Osteocyte (in vitro differentiated cells): ENCODE measurements around the gene WDR49. TPM values are rescaled to one million over a fixed set of nuclear protein-coding genes. Genes with fewer than 3 reads are reported as not detected.

Source experiments
- DNase-seq: peaks from one replicate; pipeline ENCODE4 v3.0.0; 2021; ENCODE audit warnings: mixed read lengths; ENCODE audit not compliant: unreplicated experiment; ENCODE audit errors: extremely low spot score
- H3K27ac Mint-ChIP-seq: one replicate; pipeline ENCODE4 v1.8.0; 2021; ENCODE audit warnings: mild to moderate bottlenecking, mixed read lengths; ENCODE audit not compliant: unreplicated experiment
- H3K27me3 Mint-ChIP-seq: one replicate; pipeline ENCODE4 v1.8.0; 2021; ENCODE audit warnings: mixed read lengths; ENCODE audit not compliant: unreplicated experiment
- H3K36me3 Mint-ChIP-seq: one replicate; pipeline ENCODE4 v1.8.0; 2021; ENCODE audit warnings: mixed read lengths; ENCODE audit not compliant: unreplicated experiment
- H3K4me1 Mint-ChIP-seq: one replicate; pipeline ENCODE4 v1.8.0; 2021; ENCODE audit warnings: mixed read lengths; ENCODE audit not compliant: unreplicated experiment
- H3K4me3 Mint-ChIP-seq: one replicate; pipeline ENCODE4 v1.8.0; 2021; ENCODE audit warnings: mild to moderate bottlenecking, moderate library complexity, mixed read lengths; ENCODE audit not compliant: unreplicated experiment
- H3K9me3 Mint-ChIP-seq: one replicate; pipeline ENCODE4 v1.8.0; 2021; ENCODE audit warnings: mixed read lengths; ENCODE audit not compliant: unreplicated experiment
- total RNA-seq: library from RNA; stranded (reverse); gene quantifications from 2 replicates; pipeline ENCODE4 v1.2.1, GENCODE V29; 2021
- TF ChIP-seq, protein P1 (sequence below): fragments of 200-600 bp; sonication (generic); IDR thresholded peaks from 2 replicates; pipeline ENCODE4 v1.5.0; 2021; ENCODE audit warnings: antibody characterized with exemption, mild to moderate bottlenecking, moderate library complexity

WDR49 gene
- total RNA-seq, 1 donor from 2014 or later, result not detected

DNA sequence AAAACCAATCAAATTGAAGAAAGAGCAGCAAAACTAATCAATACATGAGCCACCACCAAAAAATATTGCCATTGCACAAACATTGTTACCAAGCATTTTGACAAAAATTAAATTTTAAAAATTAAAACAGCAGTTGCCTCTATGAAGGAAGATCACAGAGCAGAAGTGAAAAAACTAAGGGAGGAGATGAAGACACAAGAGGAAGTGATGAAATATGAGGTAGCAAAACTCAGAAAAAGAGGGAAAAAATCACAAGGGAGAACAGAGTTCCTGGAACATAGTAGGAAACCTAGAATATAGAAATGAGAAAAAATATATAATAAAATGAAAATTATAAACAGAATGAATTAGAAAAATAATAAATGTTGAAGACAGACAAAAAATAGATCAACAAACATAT is 172.6 kb downstream of the WDR49 start:
- H3K27ac Mint-ChIP-seq, result no peak overlapping the region
- no peaks in the 10 kb centered on the region for H3K9me3 Mint-ChIP-seq
- TF ChIP-seq, protein P1, sequence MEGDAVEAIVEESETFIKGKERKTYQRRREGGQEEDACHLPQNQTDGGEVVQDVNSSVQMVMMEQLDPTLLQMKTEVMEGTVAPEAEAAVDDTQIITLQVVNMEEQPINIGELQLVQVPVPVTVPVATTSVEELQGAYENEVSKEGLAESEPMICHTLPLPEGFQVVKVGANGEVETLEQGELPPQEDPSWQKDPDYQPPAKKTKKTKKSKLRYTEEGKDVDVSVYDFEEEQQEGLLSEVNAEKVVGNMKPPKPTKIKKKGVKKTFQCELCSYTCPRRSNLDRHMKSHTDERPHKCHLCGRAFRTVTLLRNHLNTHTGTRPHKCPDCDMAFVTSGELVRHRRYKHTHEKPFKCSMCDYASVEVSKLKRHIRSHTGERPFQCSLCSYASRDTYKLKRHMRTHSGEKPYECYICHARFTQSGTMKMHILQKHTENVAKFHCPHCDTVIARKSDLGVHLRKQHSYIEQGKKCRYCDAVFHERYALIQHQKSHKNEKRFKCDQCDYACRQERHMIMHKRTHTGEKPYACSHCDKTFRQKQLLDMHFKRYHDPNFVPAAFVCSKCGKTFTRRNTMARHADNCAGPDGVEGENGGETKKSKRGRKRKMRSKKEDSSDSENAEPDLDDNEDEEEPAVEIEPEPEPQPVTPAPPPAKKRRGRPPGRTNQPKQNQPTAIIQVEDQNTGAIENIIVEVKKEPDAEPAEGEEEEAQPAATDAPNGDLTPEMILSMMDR, result no peak
- H3K4me1 Mint-ChIP-seq, result no peaks in the 10 kb centered on the region
- no peak for DNase-seq
- no peaks in the 10 kb centered on the region for H3K36me3 Mint-ChIP-seq
- no peak overlapping the region for H3K4me3 Mint-ChIP-seq
- no peaks in the 10 kb centered on the region for H3K27me3 Mint-ChIP-seq

DNA sequence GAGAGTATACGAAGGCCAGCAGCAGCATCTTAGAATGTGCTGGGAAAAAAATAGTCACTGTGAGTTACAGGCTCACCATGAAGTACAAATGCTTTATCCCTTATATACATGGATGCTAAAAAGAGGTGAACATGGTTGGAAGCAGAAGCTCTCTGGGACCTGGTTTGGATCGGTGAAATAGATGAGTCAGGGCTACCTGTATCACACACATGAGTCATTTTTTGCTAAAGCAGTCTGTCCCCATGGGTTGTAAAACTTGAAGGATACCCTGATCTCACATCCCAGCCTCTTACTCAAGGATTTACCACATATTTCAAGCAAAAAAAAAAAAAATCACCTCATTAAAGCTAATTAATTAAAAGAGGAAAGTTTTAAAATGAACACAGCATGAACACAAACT is 173.0 kb downstream of the WDR49 start:
- Mint-ChIP-seq H3K9me3 (no peaks in the 10 kb centered on the region), H3K36me3 (no peaks in the 10 kb centered on the region), H3K4me3 (no peak overlapping the region), H3K27ac (no peak overlapping the region), H3K27me3 (no peaks in the 10 kb centered on the region), H3K4me1 (no peaks in the 10 kb centered on the region)
- TF ChIP-seq, protein P1, result no peak
- DNase-seq, result no peak

DNA sequence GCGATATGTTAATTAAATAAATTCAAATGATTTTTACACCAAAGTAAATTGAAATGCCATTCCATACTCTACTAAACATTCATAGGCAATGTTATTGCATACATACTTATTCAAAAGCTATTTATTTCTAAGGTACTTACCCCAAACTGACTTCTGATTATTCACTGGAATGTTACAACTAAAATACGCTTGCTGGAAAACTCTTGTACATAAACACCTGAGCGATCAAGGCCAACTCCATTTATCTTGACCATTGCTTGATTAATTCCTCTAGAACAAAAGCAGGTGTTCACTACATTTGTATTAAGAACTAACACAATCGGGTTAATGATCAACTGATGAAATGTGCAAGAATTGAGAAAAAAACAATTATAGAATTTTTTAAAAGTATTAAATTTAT is 179.9 kb downstream of the WDR49 start, which contains the start of gene SERPINI2:
Gene SERPINI2 (minus strand): TSS at position 180 of the 400 bp plus-strand sequence. CDS start 2,208 bp downstream, outside the sequence.
- Mint-ChIP-seq H3K9me3 (no peaks in the 10 kb centered on the region), H3K36me3 (no peaks in the 10 kb centered on the region), H3K27me3 (no peaks in the 10 kb centered on the region), H3K27ac (no peak within 1 kb of the TSS), H3K4me1 (no peaks in the 10 kb centered on the region), H3K4me3 (no peak within 1 kb of the TSS)
- TF ChIP-seq, protein P1, result no peak
- DNase-seq, result no peak

DNA sequence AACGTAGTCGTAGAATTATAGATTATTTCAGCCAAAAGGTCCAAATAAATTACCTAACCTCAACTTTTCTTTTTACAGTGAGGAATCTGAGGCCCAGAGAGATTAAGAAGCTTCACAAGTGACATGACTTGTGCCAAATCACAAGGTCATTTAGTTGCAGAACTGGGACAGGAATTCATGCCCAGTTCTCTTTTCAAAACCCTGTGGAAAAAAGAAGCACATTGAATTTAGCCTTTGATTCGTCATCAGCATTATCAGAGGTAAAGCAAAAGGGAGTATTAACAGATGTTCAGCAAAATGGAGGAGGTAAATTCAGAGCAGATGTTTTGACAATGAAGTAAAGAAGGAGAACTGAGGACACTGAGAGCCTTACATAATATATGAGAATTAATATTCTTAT is 184.4 kb downstream of the WDR49 start:
- H3K9me3 Mint-ChIP-seq, result no peaks in the 10 kb centered on the region
- no peaks in the 10 kb centered on the region for H3K36me3 Mint-ChIP-seq

DNA sequence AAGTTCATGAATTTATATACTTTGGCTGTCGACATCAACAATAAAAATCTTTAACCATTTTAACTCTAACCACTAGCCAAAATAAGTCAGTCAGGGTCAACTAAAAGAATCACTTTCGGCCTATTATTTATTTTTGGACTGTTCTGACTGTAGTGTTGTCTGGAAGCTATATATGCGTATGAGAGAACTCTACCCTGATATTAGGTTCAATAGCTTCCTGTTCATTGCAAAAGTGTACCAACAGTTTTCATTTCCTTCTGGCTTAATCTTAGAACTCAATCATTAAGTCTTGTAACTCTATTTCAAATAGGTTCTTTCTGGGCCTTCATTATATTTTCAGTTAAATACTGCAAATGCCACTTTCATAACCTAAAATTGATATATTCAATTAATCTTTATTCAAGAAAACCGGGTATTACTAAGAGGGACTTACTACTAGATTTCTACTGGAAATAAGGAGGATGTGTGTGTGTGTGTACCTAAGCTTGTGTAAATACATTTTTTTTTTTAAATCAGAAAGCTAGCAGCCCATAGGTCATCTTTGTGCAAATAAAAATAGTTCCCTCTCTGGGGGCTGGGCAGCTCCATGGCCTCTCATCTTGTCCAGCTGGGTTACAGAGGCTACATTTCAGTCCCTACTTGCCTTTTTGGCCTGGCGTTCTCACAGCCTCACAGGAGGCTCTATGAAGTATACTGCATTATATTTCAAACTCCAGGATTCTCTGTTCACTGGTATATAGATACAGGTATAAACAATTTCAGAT is 185.7 kb downstream of the WDR49 start:
- no peak overlapping the region for H3K4me3 Mint-ChIP-seq
- no peak overlapping the region for H3K27ac Mint-ChIP-seq
- no peak for DNase-seq
- TF ChIP-seq, protein P1, result no peak
- H3K27me3 Mint-ChIP-seq, result peaks cover 3% of the 10 kb centered on the region
- H3K9me3 Mint-ChIP-seq, result no peaks in the 10 kb centered on the region
- no peaks in the 10 kb centered on the region for H3K4me1 Mint-ChIP-seq
- H3K36me3 Mint-ChIP-seq, result no peaks in the 10 kb centered on the region

More for the DNA sequence above, 184.4 kb downstream of the WDR49 start:
- H3K27me3 Mint-ChIP-seq, result peaks cover 3% of the 10 kb centered on the region
- H3K4me3 Mint-ChIP-seq, result no peak overlapping the region
- TF ChIP-seq, protein P1, result no peak
- no peaks in the 10 kb centered on the region for H3K4me1 Mint-ChIP-seq
- H3K27ac Mint-ChIP-seq, result no peak overlapping the region
- no peak for DNase-seq
